Measurements from ENCODE around the gene FREM1.

FREM1 gene

DNA sequence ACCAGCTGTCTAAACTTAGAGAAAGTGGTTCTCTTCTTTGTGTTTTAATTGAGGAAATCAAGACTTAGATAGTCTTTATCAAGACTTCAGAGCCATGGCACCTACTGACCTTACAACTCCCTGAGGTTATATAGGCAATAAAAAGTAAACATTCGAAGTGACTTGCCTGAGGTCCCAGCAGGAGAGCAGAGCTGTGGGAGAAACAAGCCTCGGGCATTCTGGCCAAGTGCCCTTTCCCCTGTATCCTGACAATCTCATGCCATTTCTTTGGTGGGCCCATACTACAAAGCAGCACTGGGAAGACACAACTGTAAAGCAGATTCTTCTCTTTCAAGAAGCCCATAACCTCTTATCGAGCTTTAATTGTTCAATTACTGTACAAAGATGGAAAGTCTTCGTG, 23.1 kb downstream of the FREM1 start:
- Histone ChIP-seq H3K4me1 (peaks cover 0 to 4% (median 0%) of the 10 kb centered on the region in 10 experiments; a peak in 1 of 20 replicates), H3K9me3 (replicated peaks in 1 of 11) (0 out of 22 replicates have a peak, but pooled peaks cover 0 to 4% (median 0%) of the 10 kb centered on the region in 11 experiments), H3K27me3 (no peaks in the 10 kb centered on the region), H4K20me1 (no peaks in the 10 kb centered on the region), H3K27ac (no peak overlapping the region), H3K9ac (no peak overlapping the region), H3K36me3 (no peaks in the 10 kb centered on the region), H3K4me2 (no peak overlapping the region), H3K4me3 (no peak overlapping the region)
- no peak for TF ChIP-seq Cebpa-rat (IDR thresholded peaks at IDR 0.05)

DNA sequence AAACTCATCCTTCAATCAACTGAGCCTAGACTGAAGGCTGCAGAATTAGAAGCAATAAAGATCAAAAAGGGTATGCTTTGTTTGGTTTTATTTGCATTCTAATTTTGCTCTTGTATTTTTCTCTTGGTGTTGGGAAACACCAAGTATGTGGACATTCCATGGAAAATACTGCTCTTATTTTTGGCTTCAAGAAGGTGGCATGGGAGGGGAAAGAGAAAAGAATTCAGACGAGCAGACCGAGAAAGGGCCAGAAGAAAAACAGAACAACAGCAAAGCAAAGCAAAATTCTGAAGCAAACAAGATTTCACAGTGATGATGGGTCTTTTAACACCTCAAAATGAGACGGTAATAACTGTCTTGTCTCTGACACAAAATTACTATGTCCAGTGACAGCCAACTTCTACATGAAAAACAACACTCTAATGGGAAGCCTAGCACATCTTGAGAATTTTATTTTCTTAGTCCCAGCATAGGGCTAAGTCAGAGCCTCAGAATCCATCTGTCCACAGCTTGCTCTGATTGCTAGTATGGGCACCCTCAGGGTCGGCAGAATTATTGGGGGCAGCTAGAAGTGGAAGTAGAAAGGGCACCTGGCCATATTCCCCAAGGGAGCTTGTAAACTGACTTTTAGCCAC, 26.8 kb downstream of the FREM1 start:
- Histone ChIP-seq H3K4me2 (no peak overlapping the region), H3K4me3 (no peak overlapping the region), H3K4me1 (peaks cover 0 to 4% (median 0%) of the 10 kb centered on the region in 10 experiments; a peak in 1 of 20 replicates), H3K9ac (no peak overlapping the region), H3K27me3 (no peaks in the 10 kb centered on the region), H3K27ac (no peak overlapping the region), H4K20me1 (no peaks in the 10 kb centered on the region), H3K36me3 (no peaks in the 10 kb centered on the region), H3K9me3 (replicated peaks in 1 of 11) (0 out of 22 replicates have a peak, but pooled peaks cover 0 to 4% (median 0%) of the 10 kb centered on the region in 11 experiments)
- no peak for TF ChIP-seq Cebpa-rat (IDR thresholded peaks at IDR 0.05)

GRCh38 chr9:14882090-14882489, 28.1 kb downstream of the FREM1 start:
- no peaks in the 10 kb centered on the region for H3K27me3 ChIP-seq
- H3K4me3 ChIP-seq = no peak overlapping the region
- H3K4me2 ChIP-seq = no peak overlapping the region
- peaks cover 0 to 2% (median 0%) of the 10 kb centered on the region in 10 experiments; a peak in 1 of 20 replicates for H3K4me1 ChIP-seq
- no peak for TF ChIP-seq Cebpa-rat (IDR thresholded peaks at IDR 0.05)
- no peak overlapping the region for H3K9ac ChIP-seq
- H3K27ac ChIP-seq = no peak overlapping the region
- H4K20me1 ChIP-seq = no peaks in the 10 kb centered on the region
- no peaks in the 10 kb centered on the region for H3K36me3 ChIP-seq
- H3K9me3 ChIP-seq (replicated peaks in 1 of 11) = 0 out of 22 replicates have a peak, but pooled peaks cover 0 to 4% (median 0%) of the 10 kb centered on the region in 11 experiments

DNA sequence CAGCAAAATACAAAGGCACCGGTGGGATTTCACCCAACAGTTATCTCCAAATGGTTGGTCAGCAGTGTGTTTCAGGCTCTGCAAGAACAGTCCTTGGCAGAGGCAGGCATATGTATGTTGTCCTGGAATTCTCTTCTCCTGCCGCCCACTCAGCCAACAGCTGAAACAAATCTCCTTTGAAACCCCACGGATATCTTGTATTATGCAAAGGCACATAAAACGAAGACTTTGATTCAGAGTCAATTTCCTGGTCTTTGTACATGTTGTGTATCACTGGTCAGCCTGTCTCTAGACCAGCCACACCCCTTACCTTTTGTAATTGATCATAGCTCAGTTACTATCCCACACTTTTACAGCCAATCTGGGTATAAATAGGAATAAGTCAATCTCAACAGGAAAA, 29.2 kb downstream of the FREM1 start:
- H3K27me3 ChIP-seq = no peaks in the 10 kb centered on the region
- H3K27ac ChIP-seq = no peak overlapping the region
- no peaks in the 10 kb centered on the region for H3K36me3 ChIP-seq
- H3K4me3 ChIP-seq = no peak overlapping the region
- TF ChIP-seq Cebpa-rat (IDR thresholded peaks at IDR 0.05) = no peak
- H4K20me1 ChIP-seq = no peaks in the 10 kb centered on the region
- H3K9ac ChIP-seq = no peak overlapping the region
- 0 out of 22 replicates have a peak, but pooled peaks cover 0 to 4% (median 0%) of the 10 kb centered on the region in 11 experiments for H3K9me3 ChIP-seq (replicated peaks in 1 of 11)
- H3K4me1 ChIP-seq = no peaks in the 10 kb centered on the region
- no peak overlapping the region for H3K4me2 ChIP-seq

GRCh38 chr9:14870090-14870489, 40.1 kb downstream of the FREM1 start:
- no peaks in the 10 kb centered on the region for H3K9me3 ChIP-seq (replicated peaks in 1 of 11)
- TF ChIP-seq Cebpa-rat (IDR thresholded peaks at IDR 0.05) = no peak

GRCh38 chr9:14869671-14870070, 40.6 kb downstream of the FREM1 start:
- H4K20me1 ChIP-seq = no peaks in the 10 kb centered on the region
- no peak overlapping the region for H3K27ac ChIP-seq
- no peak overlapping the region for H3K4me3 ChIP-seq
- H3K9me3 ChIP-seq (replicated peaks in 1 of 11) = no peaks in the 10 kb centered on the region
- no peak overlapping the region for H3K4me2 ChIP-seq
- no peak overlapping the region for H3K9ac ChIP-seq
- no peak for TF ChIP-seq Cebpa-rat (IDR thresholded peaks at IDR 0.05)
- H3K36me3 ChIP-seq = no peaks in the 10 kb centered on the region
- no peaks in the 10 kb centered on the region for H3K27me3 ChIP-seq
- H3K4me1 ChIP-seq = no peaks in the 10 kb centered on the region

More at GRCh38 chr9:14870090-14870489, 40.1 kb downstream of the FREM1 start:
- Histone ChIP-seq H3K27me3 (no peaks in the 10 kb centered on the region), H4K20me1 (no peaks in the 10 kb centered on the region), H3K27ac (no peak overlapping the region), H3K9ac (no peak overlapping the region), H3K4me2 (no peak overlapping the region), H3K36me3 (no peaks in the 10 kb centered on the region), H3K4me1 (no peaks in the 10 kb centered on the region), H3K4me3 (no peak overlapping the region)

GRCh38 chr9:14868772-14869583, 41.2 kb downstream of the FREM1 start:
- no peak overlapping the region for H3K4me2 ChIP-seq
- H3K4me3 ChIP-seq = no peak overlapping the region
- no peak for TF ChIP-seq Cebpa-rat (IDR thresholded peaks at IDR 0.05)
- no peaks in the 10 kb centered on the region for H3K27me3 ChIP-seq
- no peaks in the 10 kb centered on the region for H3K4me1 ChIP-seq
- no peaks in the 10 kb centered on the region for H3K36me3 ChIP-seq
- no peaks in the 10 kb centered on the region for H4K20me1 ChIP-seq
- no peaks in the 10 kb centered on the region for H3K9me3 ChIP-seq (replicated peaks in 1 of 11)
- H3K27ac ChIP-seq = no peak overlapping the region
- H3K9ac ChIP-seq = no peak overlapping the region

- Histone ChIP-seq H4K20me1 (no peaks in the 10 kb centered on the region), H3K4me1 (no peaks in the 10 kb centered on the region), H3K27ac (no peak overlapping the region), H3K27me3 (no peaks in the 10 kb centered on the region), H3K9me3 (replicated peaks in 1 of 11) (no peaks in the 10 kb centered on the region), H3K9ac (no peak overlapping the region), H3K36me3 (no peaks in the 10 kb centered on the region), H3K4me2 (no peak overlapping the region), H3K4me3 (no peak overlapping the region)
- no peak for TF ChIP-seq Cebpa-rat (IDR thresholded peaks at IDR 0.05)
Measured at GRCh38 chr9:14868418-14868771, 41.8 kb downstream of the FREM1 start.

DNA sequence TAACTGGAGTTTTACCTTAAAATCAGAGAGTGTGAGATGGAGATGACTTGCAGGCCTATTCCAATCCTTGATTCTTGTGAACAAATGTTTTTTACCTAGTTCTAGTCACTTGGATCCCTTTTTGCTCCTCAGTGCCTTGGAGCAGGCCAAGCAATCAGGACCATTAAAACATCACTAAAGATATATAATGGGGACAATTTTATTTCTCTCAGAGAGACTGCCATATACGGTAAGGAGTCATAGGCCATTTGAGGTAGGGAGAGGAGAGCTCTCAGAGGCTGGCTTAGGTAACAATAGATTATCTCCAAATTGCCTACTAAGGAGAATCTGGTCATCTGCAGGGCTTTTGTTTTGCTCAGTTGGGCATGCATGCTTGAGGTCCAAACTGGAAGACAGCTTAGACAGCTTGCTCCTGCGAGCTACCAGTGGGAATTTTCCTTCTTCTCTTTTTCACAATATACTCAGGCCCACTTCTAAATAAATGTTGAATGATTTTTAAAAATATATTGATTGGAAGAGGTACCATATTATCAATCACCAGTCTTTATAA, 44.0 kb downstream of the FREM1 start:
- no peak for TF ChIP-seq Cebpa-rat (IDR thresholded peaks at IDR 0.05)
- Histone ChIP-seq H3K4me2 (no peak overlapping the region), H3K36me3 (no peaks in the 10 kb centered on the region), H4K20me1 (no peaks in the 10 kb centered on the region), H3K9ac (no peak overlapping the region), H3K27me3 (no peaks in the 10 kb centered on the region), H3K9me3 (replicated peaks in 1 of 11) (no peaks in the 10 kb centered on the region), H3K4me1 (no peaks in the 10 kb centered on the region), H3K4me3 (no peak overlapping the region), H3K27ac (no peak overlapping the region)

All from BLaER1 treated with 17β-estradiol and CSF1 and Interleukin-3, amounts not matched to agents 10 nM and 100 nM (cell line).